ENCODE measurements around the gene RAB42. TPM values are rescaled to one million over a fixed set of nuclear protein-coding genes. Genes with fewer than 3 reads are reported as not detected.

The RAB42 gene
- 2.4 and 3.5 TPM in 2 replicates for total RNA-seq (2021)
- Bru-seq, nascent RNA = percentile 37 among the genes with signal in this experiment
- BruChase-seq, experiment 1, labeled RNA remaining after a 2-hour chase = percentile 45 among the genes with signal in this experiment
- percentile 46 among the genes with signal in this experiment for BruChase-seq, experiment 2, labeled RNA remaining after a 6-hour chase
- long read RNA-seq, partial matches to known transcripts = 0 of 7 reads
- long read RNA-seq, other reads (novel, unspliced or antisense) = 1 of 7 reads

- H3K27me3 ChIP-seq (replicated peaks; ENCODE audit: insufficient read depth, low read depth, low read length, poor library complexity) = no peaks in the 10 kb centered on the region
- no peak within 1 kb of the TSS for H3K27ac ChIP-seq (ENCODE audit: low read depth, low read length, poor library complexity, severe bottlenecking)
- peaks cover 10% of the 10 kb centered on the region for H3K4me1 ChIP-seq (ENCODE audit: insufficient read depth, low read length, poor library complexity, severe bottlenecking)
- H3K36me3 ChIP-seq (ENCODE audit: insufficient read depth, low read length, poor library complexity, severe bottlenecking) = no peaks in the 10 kb centered on the region
- H3K4me3 ChIP-seq (ENCODE audit: low read depth, low read length, poor library complexity, severe bottlenecking) = peak within 1 kb of the TSS; percentile 55
- TF ChIP-seq CTCF (conservative IDR thresholded peaks at IDR 0.05; ENCODE audit: low read depth, low read length) (no peak), EZH2 (IDR thresholded peaks at IDR 0.05; ENCODE audit: borderline replicate concordance, low read depth, low read length, poor library complexity, severe bottlenecking) (no peak)
- ChIA-PET POLR2A (ENCODE audit: low non-redundant PET) (no interaction called here), CTCF (interaction anchor here (0.5 kb wide), 1 partner anchor 232 kb away, joined by 5 read pairs; no protein-coding TSS in a partner anchor)
- no TSS peak for BruUV-seq (replicated peaks)
- H3K9me3 ChIP-seq (ENCODE audit: low read depth, low read length, poor library complexity, severe bottlenecking) = no peaks in the 10 kb centered on the region
- peak; percentile 42 for DNase-seq (ENCODE audit: low spot score)
- intact Hi-C loops (cut with micrococcal nuclease; ENCODE audit: unreplicated experiment) = no loop called here
Measured at GRCh38 chr1:28591708-28592320, at the start of gene RAB42. Gene RAB42 (plus strand): TSS chr1:28592265. CDS start chr1:28592512, 247 bp downstream.

GRCh38 chr1:28545246-28545628 is 46.8 kb upstream of the RAB42 start:
- no peaks in the 10 kb centered on the region for H3K27me3 ChIP-seq (replicated peaks; ENCODE audit: insufficient read depth, low read depth, low read length, poor library complexity)
- POLR2A ChIA-PET (ENCODE audit: low non-redundant PET) = no interaction called here
- no peak overlapping the region for H3K27ac ChIP-seq (ENCODE audit: low read depth, low read length, poor library complexity, severe bottlenecking)
- no TSS peak for BruUV-seq (replicated peaks)
- DNase-seq (ENCODE audit: low spot score) = no peak
- H3K36me3 ChIP-seq (ENCODE audit: insufficient read depth, low read length, poor library complexity, severe bottlenecking) = no peaks in the 10 kb centered on the region
- H3K9me3 ChIP-seq (ENCODE audit: low read depth, low read length, poor library complexity, severe bottlenecking) = no peaks in the 10 kb centered on the region
- CTCF ChIA-PET = interaction anchor here (0.6 kb wide), 1 partner anchor 12 kb away, joined by 4 read pairs; no protein-coding TSS in a partner anchor
- H3K4me1 ChIP-seq (ENCODE audit: insufficient read depth, low read length, poor library complexity, severe bottlenecking) = peaks cover 5% of the 10 kb centered on the region
- intact Hi-C loops (cut with micrococcal nuclease; ENCODE audit: unreplicated experiment) = no loop called here
- H3K4me3 ChIP-seq (ENCODE audit: low read depth, low read length, poor library complexity, severe bottlenecking) = no peak overlapping the region
- no peak for TF ChIP-seq EZH2 (IDR thresholded peaks at IDR 0.05; ENCODE audit: borderline replicate concordance, low read depth, low read length, poor library complexity, severe bottlenecking)
- no peak for TF ChIP-seq CTCF (conservative IDR thresholded peaks at IDR 0.05; ENCODE audit: low read depth, low read length)

GRCh38 chr1:28548318-28548717 is 43.7 kb upstream of the RAB42 start:
- no peak overlapping the region for H3K4me3 ChIP-seq (ENCODE audit: low read depth, low read length, poor library complexity, severe bottlenecking)
- intact Hi-C loops (cut with micrococcal nuclease; ENCODE audit: unreplicated experiment) = no loop called here
- H3K9me3 ChIP-seq (ENCODE audit: low read depth, low read length, poor library complexity, severe bottlenecking) = no peaks in the 10 kb centered on the region
- no peaks in the 10 kb centered on the region for H3K27me3 ChIP-seq (replicated peaks; ENCODE audit: insufficient read depth, low read depth, low read length, poor library complexity)
- H3K27ac ChIP-seq (ENCODE audit: low read depth, low read length, poor library complexity, severe bottlenecking) = no peak overlapping the region
- H3K36me3 ChIP-seq (ENCODE audit: insufficient read depth, low read length, poor library complexity, severe bottlenecking) = no peaks in the 10 kb centered on the region
- TF ChIP-seq CTCF (conservative IDR thresholded peaks at IDR 0.05; ENCODE audit: low read depth, low read length) = no peak
- TF ChIP-seq EZH2 (IDR thresholded peaks at IDR 0.05; ENCODE audit: borderline replicate concordance, low read depth, low read length, poor library complexity, severe bottlenecking) = no peak
- peaks cover 12% of the 10 kb centered on the region for H3K4me1 ChIP-seq (ENCODE audit: insufficient read depth, low read length, poor library complexity, severe bottlenecking)
- DNase-seq (ENCODE audit: low spot score) = peak; percentile 35
- POLR2A ChIA-PET (ENCODE audit: low non-redundant PET) = no interaction called here
- no TSS peak for BruUV-seq (replicated peaks)
- CTCF ChIA-PET = no interaction called here
